T-helper 2 cell treated with Interferon-gamma antibody and Interleukin-4, amounts not matched to agents 5 μg/mL and 100 μg/mL, for 36 hours (primary cell): ENCODE measurements around the gene RIMBP2.

Source experiments
- DNase-seq: peaks from one replicate; pipeline ENCODE4 v3.0.0; 2021; ENCODE audit warnings: low spot score
- H3K27ac Mint-ChIP-seq: one replicate; pipeline ENCODE4 v1.8.0; 2021; ENCODE audit warnings: mild to moderate bottlenecking, mixed read lengths
- H3K27me3 Mint-ChIP-seq: one replicate; pipeline ENCODE4 v1.8.0; 2021; ENCODE audit warnings: low read depth, mixed read lengths
- H3K36me3 Mint-ChIP-seq: one replicate; pipeline ENCODE4 v1.8.0; 2021; ENCODE audit warnings: low read depth, mixed read lengths
- H3K4me1 Mint-ChIP-seq: one replicate; pipeline ENCODE4 v1.8.0; 2021; ENCODE audit warnings: low read depth, mixed read lengths
- H3K4me3 Mint-ChIP-seq: one replicate; pipeline ENCODE4 v1.8.0; 2022; ENCODE audit warnings: mild to moderate bottlenecking, moderate library complexity, mixed read lengths
- H3K9me3 Mint-ChIP-seq: one replicate; pipeline ENCODE4 v1.8.0; 2021; ENCODE audit warnings: mixed read lengths

The RIMBP2 gene

DNA sequence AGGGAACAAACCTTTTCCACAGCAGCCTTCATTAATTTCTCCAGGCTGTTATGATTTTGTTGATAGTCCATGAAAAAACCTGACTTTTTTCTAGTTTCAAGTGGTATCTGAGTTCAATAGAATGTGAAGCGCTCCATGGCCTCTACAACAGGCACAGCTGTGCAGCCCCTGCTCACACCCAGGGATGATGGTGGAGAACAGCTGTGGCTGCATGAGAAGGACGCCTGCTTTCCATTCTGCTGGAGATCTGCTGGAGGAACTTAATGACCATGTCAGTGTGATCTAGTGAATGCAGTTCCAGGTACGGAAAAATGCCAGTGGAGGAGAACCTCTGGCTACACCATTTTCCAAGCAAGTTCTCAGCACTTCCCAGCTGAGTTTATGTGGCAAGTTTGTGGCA is 297.8 kb downstream of the RIMBP2 start:
- Mint-ChIP-seq H3K4me3 (no peak overlapping the region), H3K27me3 (peaks cover 5% of the 10 kb centered on the region), H3K4me1 (no peaks in the 10 kb centered on the region), H3K27ac (no peak overlapping the region), H3K9me3 (no peaks in the 10 kb centered on the region), H3K36me3 (no peaks in the 10 kb centered on the region)
- DNase-seq = no peak

DNA sequence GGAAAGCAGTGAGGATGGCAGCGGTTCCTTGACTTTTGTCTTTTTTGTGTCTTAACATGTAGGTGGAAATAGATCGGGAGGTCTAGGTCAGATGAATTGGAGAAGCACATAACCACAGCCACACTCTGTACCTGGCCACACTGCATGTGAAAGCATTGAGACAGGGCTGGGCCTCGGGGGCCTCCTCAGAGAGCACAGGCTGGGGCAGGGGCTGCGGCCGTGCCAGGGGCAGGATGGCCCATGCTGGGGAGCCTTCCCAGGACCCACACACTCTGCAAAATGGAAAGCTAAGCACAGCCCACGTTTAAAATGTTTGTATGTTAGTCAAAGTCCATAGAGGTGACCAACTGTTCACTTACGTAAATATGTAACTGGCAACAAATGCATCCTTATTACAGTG is 301.7 kb downstream of the RIMBP2 start:
- peaks cover 5% of the 10 kb centered on the region for H3K27me3 Mint-ChIP-seq
- H3K36me3 Mint-ChIP-seq = no peaks in the 10 kb centered on the region
- DNase-seq = no peak
- H3K9me3 Mint-ChIP-seq = no peaks in the 10 kb centered on the region
- H3K27ac Mint-ChIP-seq = no peak overlapping the region
- H3K4me1 Mint-ChIP-seq = no peaks in the 10 kb centered on the region
- no peak overlapping the region for H3K4me3 Mint-ChIP-seq

DNA sequence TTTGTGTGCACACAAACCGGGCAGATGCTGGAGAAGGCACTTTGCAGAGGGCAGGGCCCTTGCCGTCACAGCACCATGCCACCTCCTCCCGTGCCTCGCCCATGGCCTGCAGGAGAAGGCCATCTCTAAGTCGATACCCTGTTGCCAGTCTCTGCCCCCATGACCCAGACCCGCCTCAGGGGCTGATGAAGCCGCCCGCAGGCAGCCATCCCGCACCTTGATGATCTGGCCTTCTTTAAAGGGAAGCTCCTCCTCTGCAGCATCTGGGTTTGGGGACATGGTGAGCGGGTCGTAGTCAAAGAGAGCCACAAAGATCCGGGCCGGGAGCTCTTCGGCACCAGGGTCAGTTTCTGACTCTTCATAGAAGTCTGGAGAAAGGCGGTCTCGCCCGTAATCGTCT is 302.2 kb downstream of the RIMBP2 start:
- Mint-ChIP-seq H3K4me1 (no peaks in the 10 kb centered on the region), H3K27ac (no peak overlapping the region), H3K27me3 (peaks cover 5% of the 10 kb centered on the region), H3K4me3 (no peak overlapping the region), H3K36me3 (no peaks in the 10 kb centered on the region), H3K9me3 (no peaks in the 10 kb centered on the region)
- DNase-seq = no peak

DNA sequence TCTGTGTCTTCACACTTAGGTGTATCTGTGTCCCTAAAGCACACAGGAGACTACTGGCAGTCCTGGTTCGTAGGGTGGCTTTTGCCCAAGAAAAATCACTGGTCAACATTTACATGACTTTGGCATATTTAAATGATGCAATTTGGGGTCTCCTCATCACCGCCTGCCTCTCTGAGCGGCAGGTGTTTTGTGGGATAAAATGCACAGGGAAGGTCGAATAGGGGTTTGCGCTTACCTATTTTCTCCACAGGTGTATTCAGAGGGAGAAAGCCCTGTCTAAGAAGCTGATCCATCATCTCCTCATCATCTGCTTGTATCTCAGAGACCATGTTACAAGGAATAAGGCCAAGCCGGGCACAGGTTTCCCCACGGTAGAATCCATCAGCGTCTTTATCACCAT is 303.7 kb downstream of the RIMBP2 start:
- H3K4me1 Mint-ChIP-seq = no peaks in the 10 kb centered on the region
- H3K27me3 Mint-ChIP-seq = peaks cover 3% of the 10 kb centered on the region
- H3K9me3 Mint-ChIP-seq = no peaks in the 10 kb centered on the region
- DNase-seq = no peak
- H3K36me3 Mint-ChIP-seq = no peaks in the 10 kb centered on the region
- no peak overlapping the region for H3K4me3 Mint-ChIP-seq
- no peak overlapping the region for H3K27ac Mint-ChIP-seq

DNA sequence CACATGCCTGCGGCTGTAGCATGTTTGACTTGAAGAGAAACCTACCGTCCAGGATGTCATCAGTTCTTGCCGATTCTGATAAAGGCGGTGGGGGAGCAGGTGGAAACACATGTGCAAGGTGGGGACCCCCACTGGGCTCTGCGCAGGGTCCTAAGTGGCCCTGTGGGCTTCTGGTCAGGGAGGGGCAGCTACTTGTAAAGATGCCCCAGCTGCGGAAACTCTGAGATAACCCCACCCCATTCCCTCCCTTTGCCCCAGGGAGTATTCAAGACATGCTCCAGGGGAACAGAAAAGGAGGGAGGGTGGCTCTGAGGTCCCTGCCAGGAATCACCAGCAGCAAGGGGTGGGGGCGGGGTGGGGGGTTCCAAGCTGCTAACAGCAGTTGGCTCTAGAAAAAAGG is 310.8 kb downstream of the RIMBP2 start:
- Mint-ChIP-seq H3K9me3 (no peaks in the 10 kb centered on the region), H3K4me1 (no peaks in the 10 kb centered on the region), H3K4me3 (no peak overlapping the region), H3K36me3 (no peaks in the 10 kb centered on the region), H3K27ac (no peak overlapping the region), H3K27me3 (no peaks in the 10 kb centered on the region)
- no peak for DNase-seq

DNA sequence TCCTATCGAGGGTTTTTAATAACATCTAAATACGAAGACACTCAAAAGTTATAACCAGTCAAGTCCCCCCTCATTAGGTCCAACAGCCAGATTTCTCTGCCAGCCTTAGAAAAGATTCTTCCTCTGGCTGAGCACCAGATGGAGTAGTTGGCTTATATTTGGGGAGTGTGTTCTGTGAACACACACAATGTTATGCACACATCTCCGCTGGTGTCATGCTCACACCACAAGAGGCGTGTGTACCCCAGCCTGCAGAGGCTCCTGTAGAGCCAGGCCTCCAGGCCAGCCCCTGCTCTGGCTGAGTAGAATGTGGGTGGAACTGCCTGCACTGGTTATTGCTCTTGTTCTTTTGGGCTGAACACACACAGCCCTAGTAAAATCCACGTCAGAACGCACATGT is 314.4 kb downstream of the RIMBP2 start:
- H3K9me3 Mint-ChIP-seq = no peaks in the 10 kb centered on the region

DNA sequence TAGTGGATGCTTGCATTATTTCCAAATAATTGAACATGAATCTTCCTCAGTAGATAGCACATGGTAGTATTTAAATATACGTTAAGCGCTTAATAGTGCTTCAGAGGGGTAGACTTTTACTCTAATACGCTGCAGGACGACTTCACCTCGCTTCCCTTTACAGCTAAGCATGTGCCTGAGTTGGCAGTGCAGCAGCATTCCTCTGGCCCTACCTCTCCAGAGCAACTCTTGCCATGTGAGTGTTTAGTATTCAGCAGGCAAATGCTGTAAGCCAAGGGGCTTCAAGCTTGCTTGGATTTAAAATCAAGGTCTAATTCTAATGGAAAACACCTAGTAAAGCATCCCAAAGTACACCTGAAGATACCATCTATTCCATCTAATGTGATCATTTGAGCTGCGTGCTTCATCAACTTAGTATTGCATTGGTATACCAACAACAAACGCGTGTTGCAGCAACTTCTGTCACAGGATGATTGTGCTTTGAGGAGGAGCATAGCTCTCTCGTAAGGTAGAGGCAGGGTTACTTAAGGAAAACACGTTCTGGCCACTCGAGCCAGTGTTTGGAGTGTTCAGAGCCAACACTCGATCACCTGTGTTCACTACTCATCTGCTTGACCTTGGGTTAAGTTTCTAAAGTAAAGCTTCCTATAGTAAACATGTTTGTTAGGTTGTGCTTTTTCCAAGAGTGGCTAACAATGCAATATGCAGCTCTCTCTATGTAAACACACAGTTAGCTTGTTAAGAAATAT is 317.8 kb downstream of the RIMBP2 start:
- Mint-ChIP-seq H3K4me3 (no peak overlapping the region), H3K9me3 (peaks cover 6% of the 10 kb centered on the region), H3K27me3 (no peaks in the 10 kb centered on the region), H3K4me1 (peaks cover 10% of the 10 kb centered on the region), H3K27ac (no peak overlapping the region), H3K36me3 (no peaks in the 10 kb centered on the region)
- no peak for DNase-seq

More for the DNA sequence above, 314.4 kb downstream of the RIMBP2 start:
- no peaks in the 10 kb centered on the region for H3K36me3 Mint-ChIP-seq
- H3K4me3 Mint-ChIP-seq = no peak overlapping the region
- DNase-seq = no peak
- H3K27ac Mint-ChIP-seq = no peak overlapping the region
- no peaks in the 10 kb centered on the region for H3K27me3 Mint-ChIP-seq
- peaks cover 3% of the 10 kb centered on the region for H3K4me1 Mint-ChIP-seq

DNA sequence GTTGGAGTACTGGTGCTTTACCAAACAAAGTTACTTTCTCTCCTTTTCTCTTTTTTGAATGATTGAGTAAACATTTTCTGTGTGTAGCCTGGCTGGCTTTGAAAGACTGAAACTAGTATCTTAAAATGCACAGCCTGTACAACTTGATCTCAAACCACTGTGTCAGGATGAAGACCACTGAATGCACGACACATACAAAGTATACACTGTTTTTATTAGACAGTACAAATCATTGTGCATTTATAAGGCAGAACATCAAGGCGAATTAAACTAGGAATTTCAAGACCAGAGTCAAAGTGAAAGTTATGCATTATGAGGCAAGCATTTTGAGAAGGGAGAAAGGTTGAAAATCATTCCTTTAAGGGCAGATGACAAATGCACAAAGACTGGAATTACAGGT is 319.4 kb downstream of the RIMBP2 start:
- Mint-ChIP-seq H3K4me1 (peaks cover 10% of the 10 kb centered on the region), H3K27me3 (no peaks in the 10 kb centered on the region), H3K27ac (no peak overlapping the region), H3K4me3 (no peak overlapping the region), H3K9me3 (peaks cover 6% of the 10 kb centered on the region), H3K36me3 (no peaks in the 10 kb centered on the region)
- DNase-seq = no peak

DNA sequence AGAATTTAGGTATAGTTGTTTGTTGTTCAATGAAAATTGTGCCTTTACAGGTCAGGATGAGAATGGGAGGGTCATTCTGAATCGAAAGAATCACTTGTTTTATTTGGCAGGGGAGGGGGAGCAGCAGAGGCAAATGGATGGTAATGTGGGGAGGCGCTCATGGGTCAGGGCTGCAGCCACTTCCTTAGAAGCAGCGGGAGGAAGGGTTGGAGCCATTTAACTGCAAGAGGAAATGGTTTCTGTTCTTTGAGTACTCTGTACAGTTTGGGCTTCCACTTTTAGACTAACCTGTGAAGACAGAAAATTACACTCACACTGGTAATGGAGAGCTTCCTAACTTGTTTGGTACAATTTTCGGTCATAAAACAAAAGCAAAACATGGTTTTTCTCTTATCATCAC is 321.2 kb downstream of the RIMBP2 start:
- H3K4me1 Mint-ChIP-seq = peaks cover 10% of the 10 kb centered on the region
- H3K4me3 Mint-ChIP-seq = peak overlapping the region; percentile 30
- H3K27ac Mint-ChIP-seq = peak overlapping the region; percentile 75

DNA sequence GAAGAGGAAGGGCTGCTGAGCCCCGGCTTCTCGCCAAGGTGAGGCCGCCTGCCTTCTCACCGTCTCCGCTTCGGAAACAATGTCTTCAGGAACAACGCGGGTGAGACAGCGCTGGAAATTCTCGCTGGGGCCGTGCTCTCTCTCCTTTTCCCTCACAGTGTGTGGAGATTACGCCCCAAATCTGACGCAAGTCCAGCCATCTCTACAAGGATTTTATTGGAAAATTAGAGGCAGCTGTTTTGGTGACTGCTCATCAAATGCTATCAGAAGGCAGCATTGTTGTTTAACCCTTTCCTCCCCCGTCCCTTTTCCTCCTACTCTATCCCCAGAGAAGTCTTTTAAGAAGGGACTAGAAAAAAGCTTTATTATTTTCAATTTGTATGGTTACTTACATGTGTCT is 324.9 kb downstream of the RIMBP2 start:
- no peak for DNase-seq
- no peaks in the 10 kb centered on the region for H3K36me3 Mint-ChIP-seq
- H3K27ac Mint-ChIP-seq = no peak overlapping the region
- no peaks in the 10 kb centered on the region for H3K27me3 Mint-ChIP-seq
- H3K4me3 Mint-ChIP-seq = no peak overlapping the region
- H3K4me1 Mint-ChIP-seq = peaks cover 8% of the 10 kb centered on the region
- H3K9me3 Mint-ChIP-seq = peaks cover 25% of the 10 kb centered on the region

More for the DNA sequence above, 321.2 kb downstream of the RIMBP2 start:
- no peaks in the 10 kb centered on the region for H3K36me3 Mint-ChIP-seq
- DNase-seq = no peak
- peaks cover 11% of the 10 kb centered on the region for H3K9me3 Mint-ChIP-seq
- H3K27me3 Mint-ChIP-seq = no peaks in the 10 kb centered on the region

DNA sequence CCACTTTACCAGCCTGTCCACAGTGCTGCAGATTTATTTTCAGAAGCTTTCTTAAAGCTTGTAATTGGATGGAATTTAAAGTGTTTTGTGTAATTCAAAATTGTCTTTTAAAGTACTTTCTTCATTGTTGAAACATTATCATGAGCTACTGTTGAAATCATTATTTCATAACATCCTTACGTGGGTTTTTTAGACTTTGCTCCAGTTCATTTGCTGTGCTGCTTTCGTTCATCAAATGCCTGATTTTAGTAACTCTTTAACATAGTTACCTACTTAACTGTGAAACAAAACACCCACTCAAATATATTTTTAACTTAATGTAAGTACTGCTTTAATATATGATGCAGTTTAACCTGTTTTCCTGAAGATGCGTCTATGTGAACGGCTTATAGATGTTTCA is 330.9 kb downstream of the RIMBP2 start:
- no peaks in the 10 kb centered on the region for H3K36me3 Mint-ChIP-seq
- H3K9me3 Mint-ChIP-seq = peaks cover 28% of the 10 kb centered on the region
- H3K27ac Mint-ChIP-seq = no peak overlapping the region
- no peaks in the 10 kb centered on the region for H3K27me3 Mint-ChIP-seq
- H3K4me1 Mint-ChIP-seq = peaks cover 2% of the 10 kb centered on the region
- no peak overlapping the region for H3K4me3 Mint-ChIP-seq
- DNase-seq = no peak

DNA sequence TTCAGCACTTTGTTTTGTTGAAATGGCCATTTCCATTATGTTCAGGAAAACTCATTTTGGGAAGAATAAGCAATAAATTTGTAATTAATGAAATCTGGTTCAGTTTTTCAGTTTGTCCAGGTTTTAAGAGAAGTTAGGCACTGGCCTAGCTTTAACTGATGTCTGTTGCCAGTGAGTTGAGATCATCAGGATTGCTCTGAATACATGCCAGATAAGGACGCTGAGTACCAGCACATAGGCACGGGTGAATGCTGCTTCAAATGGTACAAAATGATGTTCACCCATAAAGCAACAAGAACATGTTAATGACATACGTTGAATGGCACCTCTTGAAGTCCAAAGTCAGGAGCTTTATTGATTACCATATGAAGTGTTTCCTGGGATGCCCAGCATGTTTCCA is 331.9 kb downstream of the RIMBP2 start:
- no peak for DNase-seq
- H3K27me3 Mint-ChIP-seq = no peaks in the 10 kb centered on the region
- peaks cover 24% of the 10 kb centered on the region for H3K9me3 Mint-ChIP-seq
- H3K4me1 Mint-ChIP-seq = peaks cover 2% of the 10 kb centered on the region
- H3K36me3 Mint-ChIP-seq = no peaks in the 10 kb centered on the region
- H3K4me3 Mint-ChIP-seq = no peak overlapping the region
- no peak overlapping the region for H3K27ac Mint-ChIP-seq

DNA sequence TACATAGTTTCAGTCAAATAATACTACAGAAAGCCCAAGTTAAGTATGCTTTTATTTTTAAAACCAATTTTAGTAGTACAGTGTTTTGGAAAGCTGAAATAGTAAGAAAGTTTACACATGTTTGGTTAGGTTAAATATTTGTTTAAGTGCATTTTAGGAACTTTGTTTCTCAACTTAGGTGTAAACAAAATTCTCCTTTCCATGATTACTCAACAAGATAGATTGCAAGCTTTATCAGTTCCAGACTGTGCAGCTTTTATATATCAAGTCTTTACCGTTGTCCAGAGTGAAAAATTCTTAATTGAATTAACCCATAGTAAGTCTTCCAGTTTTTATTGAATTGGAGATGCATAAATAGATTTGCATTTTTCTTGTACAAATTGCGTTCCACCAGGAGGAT is 333.3 kb downstream of the RIMBP2 start:
- Mint-ChIP-seq H3K4me1 (no peaks in the 10 kb centered on the region), H3K27me3 (no peaks in the 10 kb centered on the region), H3K27ac (no peak overlapping the region), H3K4me3 (no peak overlapping the region), H3K36me3 (no peaks in the 10 kb centered on the region), H3K9me3 (peaks cover 19% of the 10 kb centered on the region)
- no peak for DNase-seq

DNA sequence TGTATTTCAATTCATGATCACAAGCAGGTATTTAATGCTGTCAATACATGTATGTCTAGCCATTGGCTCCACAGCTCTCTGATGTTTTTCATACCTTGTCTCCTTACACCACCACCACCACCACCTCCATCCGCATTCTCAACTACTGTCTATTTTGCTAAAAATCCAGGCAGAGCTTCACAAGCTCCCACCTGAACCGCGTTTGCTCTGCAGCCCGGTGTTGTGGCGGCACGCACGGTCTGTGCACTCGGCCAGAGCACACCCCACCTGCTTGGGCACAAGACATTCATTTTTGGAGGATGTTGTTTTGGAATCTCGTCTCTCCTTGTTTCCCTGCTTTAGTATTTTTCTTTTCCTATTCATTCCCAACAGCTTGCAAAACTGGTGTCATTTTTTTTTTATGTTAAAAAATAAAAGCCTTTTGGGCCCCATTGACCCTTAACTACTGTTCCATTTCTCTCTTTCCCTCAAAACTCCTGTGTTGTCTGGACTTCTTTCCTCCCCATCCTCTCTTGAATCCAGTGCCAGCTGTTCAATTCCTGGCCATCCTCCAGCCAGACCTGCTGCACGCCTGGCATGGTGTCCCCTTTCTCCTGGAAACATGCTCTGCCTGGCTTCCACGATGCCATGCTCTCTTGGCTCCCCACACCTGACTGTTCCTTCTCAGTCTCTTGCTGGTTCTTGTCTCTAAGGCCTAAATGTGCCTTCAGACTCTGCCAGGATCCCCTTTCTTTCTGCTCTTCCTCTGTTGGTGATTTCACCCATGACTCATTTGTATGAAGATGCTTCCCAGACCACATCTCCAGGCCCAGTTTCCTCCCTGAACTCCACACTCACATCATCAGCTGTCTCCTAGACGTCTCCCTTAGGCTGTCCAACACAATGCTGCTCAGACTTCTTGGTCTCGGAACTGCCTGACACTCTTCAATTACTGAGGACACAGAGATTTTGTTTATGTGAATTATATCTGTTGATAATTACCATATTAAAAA is 340.5 kb downstream of the RIMBP2 start:
- no peaks in the 10 kb centered on the region for H3K36me3 Mint-ChIP-seq
- DNase-seq = no peak
- H3K4me1 Mint-ChIP-seq = no peaks in the 10 kb centered on the region
- no peaks in the 10 kb centered on the region for H3K9me3 Mint-ChIP-seq
- no peaks in the 10 kb centered on the region for H3K27me3 Mint-ChIP-seq
- no peak overlapping the region for H3K27ac Mint-ChIP-seq
- no peak overlapping the region for H3K4me3 Mint-ChIP-seq
